Left ventricle myocardium inferior (tissue), 1 donor: ENCODE results near the gene ZNF688. TPM values are rescaled to one million over a fixed set of nuclear protein-coding genes. Genes with fewer than 3 reads are reported as not detected.
"Not testable (repeated sequence)": the region's sequence is repeated elsewhere in the genome, so short reads cannot be mapped to it uniquely, and the experiment has no call there.

Experiments
- DNase-seq: peaks from one replicate; pipeline ENCODE4 v3.0.0-alpha.2; 2020
- H3K27ac ChIP-seq: fragments of 200-600 bp; replicated peaks from 2 replicates; pipeline ENCODE4 v1.8.0; 2021
- H3K27me3 ChIP-seq: fragments of 200-600 bp; 2 replicates; pipeline ENCODE4 v1.8.0; 2021; ENCODE audit warnings: low read depth
- H3K36me3 ChIP-seq: fragments of 200-600 bp; 2 replicates; pipeline ENCODE4 v1.8.0; 2021
- H3K4me1 ChIP-seq: fragments of 200-600 bp; 2 replicates; pipeline ENCODE4 v1.8.0; 2021
- H3K4me3 ChIP-seq: fragments of 200-600 bp; 2 replicates; pipeline ENCODE4 v1.8.0; 2021; ENCODE audit warnings: mild to moderate bottlenecking, moderate library complexity
- H3K9me3 ChIP-seq: fragments of 200-600 bp; replicated peaks from 2 replicates; pipeline ENCODE4 v1.8.0; 2021
- intact Hi-C: fragments of 100-400 bp; cut with micrococcal nuclease; formaldehyde crosslinking; loops from one replicate; pipeline ENCODE4 v1.11.0; 2022
- total RNA-seq: library from RNA; stranded (reverse); fragmentation: NEBNext Ultra II Directional; extraction: Animal tissue kit (Norgen Biotek cat#: 25700); gene quantifications from one replicate; pipeline ENCODE4 v1.2.1, GENCODE V29; 2021
- TF ChIP-seq, protein P1 (sequence below): fragments of 200-600 bp; IDR thresholded peaks from 2 replicates; pipeline ENCODE4 v1.8.0; 2021; ENCODE audit warnings: antibody characterized with exemption, mild to moderate bottlenecking, borderline replicate concordance
- donor health status: DM: no; HTN: yes; CAD: no; lungs with severe emphysema.

The ZNF688 gene
- total RNA-seq, 1 donor from 2014 or later: 10.8 TPM

DNA sequence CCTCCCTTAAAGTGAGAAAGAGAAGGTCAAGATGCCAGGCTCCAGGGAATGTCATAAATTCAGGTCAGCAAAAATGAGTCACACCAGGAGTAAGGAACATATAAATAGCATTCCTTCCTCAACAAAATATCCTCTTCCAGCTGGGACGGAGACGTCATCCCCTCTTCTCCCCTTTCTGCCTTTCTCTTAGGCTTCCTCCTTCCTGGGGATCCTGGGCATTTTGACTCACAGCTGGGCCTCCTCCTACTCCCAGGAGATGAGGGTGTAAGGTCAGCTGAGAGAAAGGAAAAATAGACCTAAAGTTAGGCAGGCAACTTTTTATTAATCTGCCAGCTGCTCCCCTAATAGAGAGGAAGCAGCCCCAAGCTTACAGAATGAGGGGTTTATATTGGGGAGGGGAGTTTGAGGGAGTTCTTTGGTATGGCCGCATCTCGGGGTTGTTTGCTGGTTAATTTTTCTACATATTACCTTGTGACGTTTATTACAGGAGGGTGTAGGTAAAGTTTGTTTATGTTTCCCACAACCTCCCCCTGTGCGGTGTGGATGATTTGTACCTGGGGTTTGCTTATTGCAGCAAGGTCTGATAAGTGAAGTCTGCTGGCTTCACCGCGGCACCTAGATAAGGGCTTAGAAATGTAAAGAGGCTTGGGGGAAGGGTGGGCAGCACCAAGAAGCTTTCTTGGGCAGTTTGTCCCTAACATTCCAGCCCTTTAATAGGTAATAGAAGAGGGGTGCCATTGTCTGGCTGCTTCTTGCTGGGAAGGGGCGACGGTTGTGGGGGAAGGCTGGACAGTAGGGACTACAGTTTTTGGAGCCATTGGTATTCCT lies 29.8 kb downstream of the ZNF688 start:
- Histone ChIP-seq H3K4me1 (peaks cover 42% of the 10 kb centered on the region), H3K27me3 (no peaks in the 10 kb centered on the region), H3K36me3 (no peaks in the 10 kb centered on the region), H3K4me3 (no peak overlapping the region), H3K27ac (peak overlapping the region; percentile 56), H3K9me3 (no peaks in the 10 kb centered on the region)
- TF ChIP-seq, protein P1, sequence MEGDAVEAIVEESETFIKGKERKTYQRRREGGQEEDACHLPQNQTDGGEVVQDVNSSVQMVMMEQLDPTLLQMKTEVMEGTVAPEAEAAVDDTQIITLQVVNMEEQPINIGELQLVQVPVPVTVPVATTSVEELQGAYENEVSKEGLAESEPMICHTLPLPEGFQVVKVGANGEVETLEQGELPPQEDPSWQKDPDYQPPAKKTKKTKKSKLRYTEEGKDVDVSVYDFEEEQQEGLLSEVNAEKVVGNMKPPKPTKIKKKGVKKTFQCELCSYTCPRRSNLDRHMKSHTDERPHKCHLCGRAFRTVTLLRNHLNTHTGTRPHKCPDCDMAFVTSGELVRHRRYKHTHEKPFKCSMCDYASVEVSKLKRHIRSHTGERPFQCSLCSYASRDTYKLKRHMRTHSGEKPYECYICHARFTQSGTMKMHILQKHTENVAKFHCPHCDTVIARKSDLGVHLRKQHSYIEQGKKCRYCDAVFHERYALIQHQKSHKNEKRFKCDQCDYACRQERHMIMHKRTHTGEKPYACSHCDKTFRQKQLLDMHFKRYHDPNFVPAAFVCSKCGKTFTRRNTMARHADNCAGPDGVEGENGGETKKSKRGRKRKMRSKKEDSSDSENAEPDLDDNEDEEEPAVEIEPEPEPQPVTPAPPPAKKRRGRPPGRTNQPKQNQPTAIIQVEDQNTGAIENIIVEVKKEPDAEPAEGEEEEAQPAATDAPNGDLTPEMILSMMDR: no peak
- no peak for DNase-seq
- intact Hi-C loops: no loop called here

DNA sequence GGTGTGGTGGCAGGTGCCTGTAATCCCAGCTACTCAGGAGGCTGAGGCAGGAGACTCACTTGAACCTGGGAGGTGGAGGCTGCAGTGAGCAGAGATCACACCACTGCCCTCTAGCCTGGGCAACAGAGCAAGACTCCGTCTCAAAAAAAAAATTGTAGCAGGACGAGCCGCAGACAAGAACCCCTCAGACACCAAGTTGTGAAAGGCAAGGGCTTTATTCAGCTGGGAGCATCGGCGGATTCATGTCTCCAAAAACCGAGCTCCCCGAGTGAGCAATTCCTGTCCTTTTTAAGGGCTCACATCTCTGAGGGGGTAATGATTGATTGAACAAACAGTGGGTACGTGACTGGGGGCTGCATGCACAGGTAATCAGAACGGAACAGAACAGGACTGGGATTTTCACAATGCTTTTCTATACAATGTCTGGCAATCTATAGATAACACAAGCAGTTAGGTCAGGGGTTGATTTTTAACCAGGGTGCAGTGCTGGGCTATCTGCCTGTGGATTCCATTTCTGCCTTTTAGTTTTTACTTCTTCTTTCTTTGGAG lies 30.5 kb downstream of the ZNF688 start:
- H3K4me3 ChIP-seq, H3K36me3 ChIP-seq, intact Hi-C loops, H3K27me3 ChIP-seq, DNase-seq, H3K9me3 ChIP-seq: not testable (repeated sequence)
- Histone ChIP-seq H3K27ac (peak overlapping the region; percentile 56), H3K4me1 (peaks cover 47% of the 10 kb centered on the region)

DNA sequence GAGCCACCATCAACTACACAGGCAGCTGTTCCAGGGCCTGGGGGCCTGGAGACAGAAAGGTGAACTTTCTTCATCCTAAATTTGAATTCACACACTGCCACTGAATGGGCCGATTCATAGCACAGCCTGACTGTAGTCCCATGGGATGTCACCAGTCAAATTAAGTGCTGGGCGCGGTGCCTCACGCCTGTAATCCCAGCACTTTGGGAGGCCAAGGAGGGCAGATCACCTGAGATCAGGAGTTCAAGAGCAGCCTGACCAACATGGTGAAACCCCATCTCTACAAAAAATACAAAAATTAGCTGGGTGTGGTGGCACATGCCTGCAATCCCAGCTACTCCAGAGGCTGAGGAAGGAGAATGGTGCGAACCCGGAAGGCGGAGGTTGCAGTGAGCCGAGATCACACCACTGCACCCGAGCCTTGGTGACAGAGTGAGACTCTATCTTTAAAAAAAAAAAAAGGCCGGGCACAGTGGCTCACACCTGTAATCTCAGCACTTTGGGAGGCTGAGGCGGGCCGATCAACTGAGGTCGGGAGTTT lies 31.5 kb downstream of the ZNF688 start:
- Histone ChIP-seq H3K27ac (peak overlapping the region; percentile 89), H3K4me1 (peaks cover 55% of the 10 kb centered on the region)
- H3K9me3 ChIP-seq, DNase-seq, H3K27me3 ChIP-seq, H3K4me3 ChIP-seq, H3K36me3 ChIP-seq, intact Hi-C loops: not testable (repeated sequence)

DNA sequence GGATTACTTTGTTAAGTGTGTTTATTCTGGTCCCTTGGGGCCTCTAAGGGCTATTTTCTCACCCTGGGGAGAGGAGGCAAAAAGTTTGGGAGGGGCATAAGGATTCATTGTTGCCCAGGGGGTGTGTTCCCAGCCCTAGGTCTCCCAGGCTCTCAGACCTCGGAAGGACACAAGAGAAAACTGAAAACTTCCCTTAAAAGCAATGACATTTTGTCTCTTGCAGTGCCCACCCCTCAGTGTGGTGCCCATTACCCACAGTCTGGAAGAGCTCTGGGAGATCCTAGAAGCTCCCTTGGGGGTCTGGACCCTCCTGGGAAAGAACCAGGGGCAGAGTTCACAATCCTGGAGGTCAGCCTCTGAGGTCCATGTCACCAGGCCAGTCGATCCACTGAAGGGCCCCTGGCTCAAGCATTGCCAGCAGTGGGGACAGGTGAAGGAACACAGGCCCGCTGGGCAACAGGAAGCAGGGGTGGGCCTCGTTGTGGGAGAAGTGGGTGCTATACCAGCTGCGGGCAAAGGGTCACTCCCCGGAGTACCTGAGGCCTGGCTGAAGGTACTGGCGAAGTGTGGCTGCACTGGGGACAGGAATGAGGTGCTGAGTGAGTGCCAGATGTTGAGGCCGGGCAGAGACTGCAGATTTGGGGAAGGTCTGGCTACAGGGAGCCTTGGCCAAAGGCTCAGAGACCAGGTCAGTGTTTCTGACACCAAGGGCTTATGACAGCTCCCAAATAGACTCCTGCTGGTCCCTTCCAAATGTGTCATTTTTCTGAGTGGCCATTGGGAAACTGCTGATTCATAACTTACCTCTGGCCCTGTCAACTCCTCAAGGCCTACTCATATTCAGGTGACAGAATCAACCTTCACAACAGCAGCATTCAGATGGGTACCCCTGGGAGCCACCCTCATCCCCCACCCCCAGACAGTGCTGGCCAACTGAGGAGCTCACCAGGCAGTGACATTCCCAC lies 32.2 kb downstream of the ZNF688 start:
- no peaks in the 10 kb centered on the region for H3K36me3 ChIP-seq
- intact Hi-C loops: no loop called here
- DNase-seq: peak; percentile 64
- H3K27me3 ChIP-seq: no peaks in the 10 kb centered on the region
- H3K4me1 ChIP-seq: peaks cover 60% of the 10 kb centered on the region
- TF ChIP-seq, protein P1: no peak
- no peak overlapping the region for H3K4me3 ChIP-seq
- H3K9me3 ChIP-seq: no peaks in the 10 kb centered on the region
- H3K27ac ChIP-seq: peak overlapping the region; percentile 89

DNA sequence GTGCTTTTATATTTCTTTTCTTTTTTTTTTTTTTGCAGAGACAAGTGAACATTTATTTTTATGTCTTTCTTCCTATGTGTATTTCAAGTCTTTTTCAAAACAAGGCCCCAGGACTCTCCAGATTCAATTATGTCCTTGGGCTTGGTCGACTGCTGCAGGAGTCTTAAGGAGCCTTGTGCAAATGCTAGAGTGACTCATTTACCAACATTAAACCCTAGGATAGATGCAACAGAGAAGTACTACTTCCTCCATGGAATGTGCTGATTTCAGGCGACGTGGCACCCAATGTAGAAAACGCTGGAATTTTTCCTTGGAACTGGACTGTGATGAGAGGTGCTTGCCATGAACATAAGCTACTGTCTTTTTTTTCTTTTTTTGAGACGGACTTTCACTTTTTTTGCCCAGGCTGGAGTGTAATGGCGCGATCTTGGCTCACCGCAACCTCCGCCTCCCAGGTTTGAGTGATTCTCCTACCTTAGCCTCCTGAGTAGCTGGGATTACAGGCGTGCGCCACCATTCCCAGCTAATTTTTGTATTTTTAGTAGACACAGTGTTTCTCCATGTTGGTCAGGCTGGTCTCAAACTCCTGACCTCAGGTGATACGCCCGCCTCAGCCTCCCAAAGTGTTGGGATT lies 35.0 kb downstream of the ZNF688 start:
- H3K4me1 ChIP-seq: peaks cover 61% of the 10 kb centered on the region
- H3K27ac ChIP-seq: peak overlapping the region; percentile 97
- H3K9me3 ChIP-seq, DNase-seq, H3K27me3 ChIP-seq, intact Hi-C loops: not testable (repeated sequence)
- peaks cover 17% of the 10 kb centered on the region for H3K36me3 ChIP-seq
- H3K4me3 ChIP-seq: peak overlapping the region; percentile 93

DNA sequence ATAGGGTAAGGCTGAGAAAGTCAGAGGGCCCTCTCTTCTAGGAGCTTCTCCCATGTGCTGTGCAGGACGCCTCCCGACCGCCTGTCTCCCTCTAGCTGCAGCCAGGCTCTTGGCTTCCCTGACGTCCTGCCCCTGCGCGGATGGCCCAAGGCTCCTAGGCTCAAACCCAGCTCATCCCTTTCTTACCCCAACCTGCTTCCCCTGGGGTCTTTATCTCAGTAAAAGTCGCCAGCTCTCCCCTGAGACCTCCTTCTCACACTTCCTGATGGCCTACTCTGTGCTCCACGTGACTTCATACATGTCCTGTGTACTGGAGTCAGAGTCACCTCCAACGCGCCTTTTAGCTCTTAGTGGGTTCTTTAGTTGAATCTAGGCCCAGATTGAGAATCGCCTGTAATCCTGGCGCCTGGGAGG lies 35.7 kb downstream of the ZNF688 start:
- H3K9me3 ChIP-seq: no peaks in the 10 kb centered on the region
- H3K4me1 ChIP-seq: peaks cover 54% of the 10 kb centered on the region
- peak; percentile 70 for DNase-seq
- TF ChIP-seq, protein P1: peak; percentile 72
- no peaks in the 10 kb centered on the region for H3K27me3 ChIP-seq
- H3K4me3 ChIP-seq: peak overlapping the region; percentile 93
- H3K27ac ChIP-seq: peak overlapping the region; percentile 97
- intact Hi-C loops: no loop called here
- peaks cover 20% of the 10 kb centered on the region for H3K36me3 ChIP-seq
